HepG2 (cell line): ENCODE measurements around the gene SLTM. TPM values are rescaled to one million over a fixed set of nuclear protein-coding genes. Genes with fewer than 3 reads are reported as not detected.
A peak's percentile ranks its signal among the peaks of the same experiment; 100 is the strongest.

ENCODE experiments used
- E2F2 ChIP-seq: sonication (generic); formaldehyde crosslinking; IDR thresholded peaks from 2 replicates; pipeline ENCODE4 v1.4.0; 2020; ENCODE audit warnings: missing genetic modification reagents, borderline replicate concordance
- EED ChIP-seq: sonication (generic); formaldehyde crosslinking; IDR thresholded peaks from 2 replicates; pipeline ENCODE4 v1.5.0; 2020; ENCODE audit warnings: mild to moderate bottlenecking, missing genetic modification reagents
- ELF1 ChIP-seq: sonication (generic); formaldehyde crosslinking; IDR thresholded peaks from 2 replicates; pipeline ENCODE4 v1.4.0; 2020; ENCODE audit warnings: missing genetic modification reagents
- GTF3A ChIP-seq: sonication (generic); formaldehyde crosslinking; conservative IDR thresholded peaks from 2 replicates; pipeline ENCODE4 v1.4.0; 2020; ENCODE audit warnings: mild to moderate bottlenecking, missing genetic modification reagents
- HCFC1 ChIP-seq: fragments of 150-350 bp; IDR thresholded peaks from 2 replicates; pipeline ENCODE4 v1.6.1; 2014; ENCODE audit warnings: low read depth, low read length
- HHEX ChIP-seq: IDR thresholded peaks from 2 replicates; pipeline ENCODE4 v1.6.1; 2016; ENCODE audit warnings: control low read depth
- HNF4G ChIP-seq, 2 experiments: sonication (generic) in 1 of 2; formaldehyde crosslinking in 1 of 2; IDR thresholded peaks; 2 replicates each; pipeline versions ENCODE4 v1.4.0 to v1.6.1; 2011 to 2020; ENCODE audit warnings: borderline replicate concordance in 2 of 2, low read depth in 2 of 2, mild to moderate bottlenecking in 2 of 2, low read length in 1 of 2, missing genetic modification reagents in 1 of 2, moderate library complexity in 1 of 2
- HNRNPL ChIP-seq: fragments of 200-400 bp; formaldehyde crosslinking; IDR thresholded peaks from 2 replicates; pipeline ENCODE4 v1.6.1; 2017; ENCODE audit warnings: mild to moderate bottlenecking, low read depth, low read length
- MED1 ChIP-seq: sonication (generic); formaldehyde crosslinking; IDR thresholded peaks from 2 replicates; pipeline ENCODE4 v1.4.0; 2020; ENCODE audit warnings: missing genetic modification reagents
- NFKBIZ ChIP-seq: IDR thresholded peaks from 2 replicates; pipeline ENCODE4 v1.6.1; 2018; ENCODE audit warnings: missing genetic modification reagents, missing compliant biosample characterization
- PHF8 ChIP-seq: sonication (generic); formaldehyde crosslinking; IDR thresholded peaks from 2 replicates; pipeline ENCODE4 v1.5.0; 2020; ENCODE audit warnings: missing genetic modification reagents
- POLR2A ChIP-seq, 2 experiments: IDR thresholded peaks; 2 replicates each; pipeline ENCODE4 v1.6.1; 2011; ENCODE audit warnings: low read depth in 2 of 2, low read length in 2 of 2, mild to moderate bottlenecking in 1 of 2, moderate library complexity in 1 of 2; ENCODE audit not compliant: insufficient read depth in 1 of 2
- RBM39 ChIP-seq: fragments of 200-400 bp; formaldehyde crosslinking; IDR thresholded peaks from one replicate; pipeline ENCODE4 v1.6.1; 2018; ENCODE audit warnings: antibody characterized with exemption, mild to moderate bottlenecking, low read depth, low read length; ENCODE audit not compliant: poor library complexity, severe bottlenecking
- SALL1 ChIP-seq: sonication (generic); formaldehyde crosslinking; IDR thresholded peaks from 2 replicates; pipeline ENCODE4 v1.8.0; 2022; ENCODE audit warnings: mild to moderate bottlenecking, missing genetic modification reagents
- SIX1 ChIP-seq: sonication (generic); formaldehyde crosslinking; IDR thresholded peaks from 2 replicates; pipeline ENCODE4 v1.4.0; 2020; ENCODE audit warnings: missing genetic modification reagents, borderline replicate concordance
- SRF ChIP-seq: IDR thresholded peaks from 2 replicates; pipeline ENCODE4 v1.6.1; 2011; ENCODE audit warnings: mild to moderate bottlenecking, low read depth, low read length, moderate library complexity
- YEATS2 ChIP-seq: sonication (generic); formaldehyde crosslinking; IDR thresholded peaks from 2 replicates; pipeline ENCODE4 v1.4.0; 2020; ENCODE audit warnings: missing genetic modification reagents, borderline replicate concordance
- ZBTB43 ChIP-seq: sonication (generic); formaldehyde crosslinking; conservative IDR thresholded peaks from 2 replicates; pipeline ENCODE4 v1.4.0; 2020; ENCODE audit warnings: missing genetic modification reagents
- ZNF234 ChIP-seq: sonication (generic); formaldehyde crosslinking; conservative IDR thresholded peaks from 2 replicates; pipeline ENCODE4 v1.5.1; 2020; ENCODE audit warnings: mild to moderate bottlenecking, missing genetic modification reagents
- ZNF276 ChIP-seq: sonication (generic); formaldehyde crosslinking; IDR thresholded peaks from 2 replicates; pipeline ENCODE4 v1.4.0; 2020; ENCODE audit warnings: mild to moderate bottlenecking, low read depth, missing genetic modification reagents
- ZNF703 ChIP-seq: sonication (generic); formaldehyde crosslinking; IDR thresholded peaks from 2 replicates; pipeline ENCODE4 v1.5.1; 2020; ENCODE audit warnings: missing genetic modification reagents, mild to moderate bottlenecking, moderate library complexity, borderline replicate concordance
- ZNF710 ChIP-seq: sonication (generic); formaldehyde crosslinking; IDR thresholded peaks from 2 replicates; pipeline ENCODE4 v1.5.0; 2020; ENCODE audit warnings: mild to moderate bottlenecking, missing genetic modification reagents, borderline replicate concordance
- ZNF878 ChIP-seq: sonication (generic); formaldehyde crosslinking; IDR thresholded peaks from 2 replicates; pipeline ENCODE4 v1.8.1; 2023; ENCODE audit warnings: mild to moderate bottlenecking, missing genetic modification reagents, moderate library complexity
- polyA plus RNA-seq, 8 experiments: library from polyadenylated mRNA; depleted of rRNA in 3 of 8; stranded (reverse) in 7 of 8; unstranded in 1 of 8; fragments of >200 nt; fragmentation: Illumina TruSeq in 4 of 8; extraction: Trizol in 4 of 8; gene quantifications; 2 replicates each; pipeline versions ENCODE4 v1.2.1 to v1.2.3, GENCODE V29; 2011 to 2016; ENCODE audit warnings: low read depth in 4 of 8, missing spikeins in 1 of 8, mixed read lengths in 1 of 8; ENCODE audit not compliant: insufficient read depth in 1 of 8
- total RNA-seq, 5 experiments: library from RNA; depleted of rRNA; stranded (reverse); fragments of >200 nt; fragmentation: Illumina TruSeq; extraction: Trizol; gene quantifications; 2 replicates each; pipeline ENCODE4 v1.2.3, GENCODE V29; 2016; ENCODE audit warnings: low read depth in 1 of 5

SLTM gene
- total and polyA plus RNA-seq, 2 of the 13 experiments (the other 11 are each of a cell fraction or from before 2014, with no cell fraction given) = 22.0 to 64.2 TPM

- TF ChIP-seq HNRNPL = 0 out of 2 replicates have a peak, but pooled peaks have one; percentile 47
- 0 out of 2 replicates have a peak, but pooled peaks have one; percentile 10 for TF ChIP-seq ZBTB43 (CRISPR knock-in tag)
- no peak for TF ChIP-seq E2F2 (CRISPR knock-in tag)
- TF ChIP-seq SALL1 (CRISPR knock-in tag) = no peak
- TF ChIP-seq ZNF878 (CRISPR knock-in tag) = no peak
- no peak for TF ChIP-seq SIX1 (CRISPR knock-in tag)
- no peak; the same call in 1 of the 2 replicates for TF ChIP-seq ZNF703 (CRISPR knock-in tag)
- no peak for TF ChIP-seq EED (CRISPR knock-in tag)
- no peak for TF ChIP-seq ZNF710 (CRISPR knock-in tag)
- 0 out of 2 replicates have a peak, but pooled peaks have one; percentile 3 for TF ChIP-seq NFKBIZ (CRISPR knock-in tag)
- no peak for TF ChIP-seq YEATS2
- no peak for TF ChIP-seq SRF
- no peak for TF ChIP-seq HHEX (CRISPR knock-in tag)
- no peak for TF ChIP-seq GTF3A (CRISPR knock-in tag)
- TF ChIP-seq ZNF234 (CRISPR knock-in tag) = no peak
- TF ChIP-seq RBM39 = peak; percentile 10
- peak; percentile 39 for TF ChIP-seq MED1
- TF ChIP-seq HCFC1 = no peak
- TF ChIP-seq PHF8 = no peak; the same call in 1 of the 2 replicates
- no peak for TF ChIP-seq HNF4G (IDR thresholded peaks at IDR 0.05; ENCODE audit: borderline replicate concordance, low read depth, low read length)
- no peak for TF ChIP-seq HNF4G (CRISPR knock-in tag; IDR thresholded peaks at IDR 0.05; ENCODE audit: borderline replicate concordance, low read depth)
- TF ChIP-seq POLR2A (IDR thresholded peaks at IDR 0.05; ENCODE audit: insufficient read depth in 1 of 2, low read depth in 2 of 2, low read length in 2 of 2) = peak; percentile 75 to 95
- TF ChIP-seq ELF1 = no peak
- no peak for TF ChIP-seq ZNF276
Measured at GRCh38 chr15:58865425-58865880, 68.0 kb downstream of the SLTM start (continued).
